Glutamatergic neuron (in vitro differentiated cells): ENCODE data around the gene AMHR2. TPM values are rescaled to one million over a fixed set of nuclear protein-coding genes. Genes with fewer than 3 reads are reported as not detected.

Experiments used
- DNase-seq: peaks from one replicate; pipeline ENCODE4 v3.0.0; 2022
- H3K27ac Mint-ChIP-seq: one replicate; pipeline ENCODE4 v1.8.0; 2020; ENCODE audit warnings: mild to moderate bottlenecking, mixed read lengths, inconsistent platforms; ENCODE audit not compliant: unreplicated experiment
- H3K27me3 Mint-ChIP-seq: one replicate; pipeline ENCODE4 v1.8.0; 2020; ENCODE audit warnings: mild to moderate bottlenecking, moderate library complexity, mixed read lengths, inconsistent platforms; ENCODE audit not compliant: unreplicated experiment
- H3K36me3 Mint-ChIP-seq: one replicate; pipeline ENCODE4 v1.8.0; 2020; ENCODE audit warnings: mild to moderate bottlenecking, mixed read lengths, inconsistent platforms; ENCODE audit not compliant: unreplicated experiment
- H3K4me1 Mint-ChIP-seq: one replicate; pipeline ENCODE4 v1.8.0; 2020; ENCODE audit warnings: mild to moderate bottlenecking, low read depth, mixed read lengths, inconsistent platforms; ENCODE audit not compliant: unreplicated experiment
- H3K4me3 Mint-ChIP-seq: one replicate; pipeline ENCODE4 v1.8.0; 2020; ENCODE audit warnings: mild to moderate bottlenecking, mixed read lengths, inconsistent platforms; ENCODE audit not compliant: unreplicated experiment
- H3K9me3 Mint-ChIP-seq: one replicate; pipeline ENCODE4 v1.8.0; 2020; ENCODE audit warnings: mild to moderate bottlenecking, moderate library complexity, mixed read lengths, inconsistent platforms; ENCODE audit not compliant: unreplicated experiment
- total RNA-seq: library from RNA; stranded (reverse); fragmentation: NEBNext Ultra II Directional; extraction: Animal tissue kit (Norgen Biotek cat#: 25700); gene quantifications from one replicate; pipeline ENCODE4 v1.2.1, GENCODE V29; 2021; ENCODE audit not compliant: unreplicated experiment
- TF ChIP-seq, protein P1 (sequence below): fragments of 200-600 bp; sonication (generic); IDR thresholded peaks from one replicate; pipeline ENCODE4 v1.5.0; 2021; ENCODE audit not compliant: partially characterized antibody, unreplicated experiment

Gene AMHR2
- total RNA-seq, 1 donor from 2014 or later: not detected

GRCh38 chr12:53452159-53453077 is 28.8 kb downstream of the AMHR2 start:
- Mint-ChIP-seq H3K4me3 (peak overlapping the region; percentile 93), H3K36me3 (no peaks in the 10 kb centered on the region)

GRCh38 chr12:53453953-53454640 is 30.4 kb downstream of the AMHR2 start:
- Mint-ChIP-seq H3K4me3 (peak overlapping the region; percentile 93), H3K36me3 (no peaks in the 10 kb centered on the region), H3K27me3 (peaks cover 9% of the 10 kb centered on the region), H3K4me1 (peaks cover 18% of the 10 kb centered on the region), H3K9me3 (peaks cover 6% of the 10 kb centered on the region), H3K27ac (peak overlapping the region; percentile 88)
- DNase-seq: no peak
- TF ChIP-seq, protein P1, sequence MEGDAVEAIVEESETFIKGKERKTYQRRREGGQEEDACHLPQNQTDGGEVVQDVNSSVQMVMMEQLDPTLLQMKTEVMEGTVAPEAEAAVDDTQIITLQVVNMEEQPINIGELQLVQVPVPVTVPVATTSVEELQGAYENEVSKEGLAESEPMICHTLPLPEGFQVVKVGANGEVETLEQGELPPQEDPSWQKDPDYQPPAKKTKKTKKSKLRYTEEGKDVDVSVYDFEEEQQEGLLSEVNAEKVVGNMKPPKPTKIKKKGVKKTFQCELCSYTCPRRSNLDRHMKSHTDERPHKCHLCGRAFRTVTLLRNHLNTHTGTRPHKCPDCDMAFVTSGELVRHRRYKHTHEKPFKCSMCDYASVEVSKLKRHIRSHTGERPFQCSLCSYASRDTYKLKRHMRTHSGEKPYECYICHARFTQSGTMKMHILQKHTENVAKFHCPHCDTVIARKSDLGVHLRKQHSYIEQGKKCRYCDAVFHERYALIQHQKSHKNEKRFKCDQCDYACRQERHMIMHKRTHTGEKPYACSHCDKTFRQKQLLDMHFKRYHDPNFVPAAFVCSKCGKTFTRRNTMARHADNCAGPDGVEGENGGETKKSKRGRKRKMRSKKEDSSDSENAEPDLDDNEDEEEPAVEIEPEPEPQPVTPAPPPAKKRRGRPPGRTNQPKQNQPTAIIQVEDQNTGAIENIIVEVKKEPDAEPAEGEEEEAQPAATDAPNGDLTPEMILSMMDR: no peak

More at GRCh38 chr12:53452159-53453077, 28.8 kb downstream of the AMHR2 start:
- Mint-ChIP-seq H3K4me1 (peaks cover 18% of the 10 kb centered on the region), H3K27me3 (peaks cover 7% of the 10 kb centered on the region), H3K9me3 (peaks cover 6% of the 10 kb centered on the region), H3K27ac (peak overlapping the region; percentile 96)
- TF ChIP-seq, protein P1: peak; percentile 29
- peak; percentile 86 for DNase-seq

GRCh38 chr12:53454707-53455106 is 31.1 kb downstream of the AMHR2 start:
- TF ChIP-seq, protein P1: no peak
- peak overlapping the region; percentile 77 for H3K4me3 Mint-ChIP-seq
- DNase-seq: no peak
- H3K36me3 Mint-ChIP-seq: no peaks in the 10 kb centered on the region
- H3K27me3 Mint-ChIP-seq: peaks cover 9% of the 10 kb centered on the region
- H3K4me1 Mint-ChIP-seq: peaks cover 18% of the 10 kb centered on the region
- H3K27ac Mint-ChIP-seq: peak overlapping the region; percentile 49
- H3K9me3 Mint-ChIP-seq: peaks cover 6% of the 10 kb centered on the region

DNA sequence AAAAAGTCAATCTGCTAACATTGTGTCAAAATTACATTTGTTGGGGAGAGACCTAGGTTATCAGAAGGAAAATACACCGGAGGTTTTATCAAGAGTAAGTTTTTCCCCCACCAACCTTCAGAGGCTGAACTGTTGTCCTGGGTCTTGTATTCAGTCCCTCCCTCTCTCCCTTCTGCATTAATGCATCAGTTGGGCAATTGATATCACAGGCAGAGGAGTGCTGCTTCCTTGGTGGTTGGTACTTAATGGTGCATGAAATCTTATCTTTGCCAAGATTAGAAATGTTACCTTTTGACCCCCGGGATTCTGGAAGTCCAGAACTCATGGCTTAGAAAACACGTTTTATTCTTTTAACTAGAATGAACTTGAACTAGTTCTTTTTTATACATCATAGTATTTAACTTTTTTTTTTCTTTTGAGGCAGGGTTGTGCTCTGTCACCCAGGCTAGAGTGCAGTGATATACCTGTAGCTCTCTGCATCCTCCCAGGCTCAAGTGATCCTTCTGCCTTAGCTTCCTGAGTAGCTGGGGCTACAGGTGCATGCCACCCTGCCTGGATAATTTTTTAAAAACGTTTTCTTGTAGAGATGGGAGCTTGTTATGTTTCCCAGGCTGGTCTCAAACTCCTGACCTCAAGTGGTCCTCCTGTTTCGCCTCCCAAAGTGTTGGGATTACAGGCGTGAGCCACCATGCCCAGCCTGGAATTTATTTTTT is 33.2 kb downstream of the AMHR2 start:
- TF ChIP-seq, protein P1: no peak
- Mint-ChIP-seq H3K4me1 (peaks cover 16% of the 10 kb centered on the region), H3K27me3 (peaks cover 6% of the 10 kb centered on the region), H3K9me3 (peaks cover 4% of the 10 kb centered on the region), H3K36me3 (no peaks in the 10 kb centered on the region), H3K27ac (no peak overlapping the region), H3K4me3 (no peak overlapping the region)
- no peak for DNase-seq
